Stomach (tissue), 4 donors: Measurements from ENCODE around the gene EGLN2.

ENCODE experiments used
- POLR2A ChIP-seq, 4 donors: fragments of 450-650 bp; IDR thresholded peaks; one replicate each; pipeline ENCODE4 v1.6.1; 2016; ENCODE audit warnings: antibody characterized with exemption in 4 of 4, control low read depth in 2 of 4, mild to moderate bottlenecking in 1 of 4, moderate library complexity in 1 of 4
- POLR2AphosphoS5 ChIP-seq, 3 donors: sonication (generic); formaldehyde crosslinking; IDR thresholded peaks; one replicate each; pipeline ENCODE4 v1.6.1; 2016; ENCODE audit warnings: antibody characterized with exemption in 3 of 3

DNA sequence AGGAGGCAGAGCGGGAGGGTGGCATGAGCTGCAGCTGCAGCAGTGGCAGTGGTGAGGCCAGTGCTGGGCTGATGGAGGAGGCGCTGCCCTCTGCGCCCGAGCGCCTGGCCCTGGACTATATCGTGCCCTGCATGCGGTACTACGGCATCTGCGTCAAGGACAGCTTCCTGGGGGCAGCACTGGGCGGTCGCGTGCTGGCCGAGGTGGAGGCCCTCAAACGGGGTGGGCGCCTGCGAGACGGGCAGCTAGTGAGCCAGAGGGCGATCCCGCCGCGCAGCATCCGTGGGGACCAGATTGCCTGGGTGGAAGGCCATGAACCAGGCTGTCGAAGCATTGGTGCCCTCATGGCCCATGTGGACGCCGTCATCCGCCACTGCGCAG, 2.0 kb downstream of the EGLN2 start:
- TF ChIP-seq POLR2A (IDR thresholded peaks at IDR 0.05), result no peak
- no peak for TF ChIP-seq POLR2AphosphoS5 (IDR thresholded peaks at IDR 0.05)
